NCI-H2171 (cell line): Measurements from ENCODE around the gene CYB5R3.
A peak's percentile ranks its signal among the peaks of the same experiment; 100 is the strongest.

Experiments used
- DNase-seq: peaks from one replicate; lab custom pipeline; 2025; lab: John Stamatoyannopoulos, UW

Gene CYB5R3

GRCh38 chr22:42649246-42650099, at the start of gene CYB5R3:
Gene CYB5R3, minus strand, starts transcription at chr22:42649392. Its CDS starts 77 bp downstream, at chr22:42649315.
- peak; percentile 93 for DNase-seq

GRCh38 chr22:42697542-42698013, 48.4 kb upstream of the CYB5R3 start:
- no peak for DNase-seq

- no peak for DNase-seq
Observed at GRCh38 chr22:42696331-42696967, 47.3 kb upstream of the CYB5R3 start.

- DNase-seq: no peak
Observed at GRCh38 chr22:42695294-42695693, 46.1 kb upstream of the CYB5R3 start.

- no peak for DNase-seq
Observed at GRCh38 chr22:42693763-42694683, 44.8 kb upstream of the CYB5R3 start.

- no peak for DNase-seq
Observed at GRCh38 chr22:42693055-42693762, 44.0 kb upstream of the CYB5R3 start.

GRCh38 chr22:42692239-42693054, 43.3 kb upstream of the CYB5R3 start:
- DNase-seq: no peak

GRCh38 chr22:42691440-42691839, 42.2 kb upstream of the CYB5R3 start:
- DNase-seq: no peak

- peak; percentile 95 for DNase-seq
Observed at GRCh38 chr22:42688241-42689211, 39.3 kb upstream of the CYB5R3 start.

GRCh38 chr22:42686756-42687491, 37.7 kb upstream of the CYB5R3 start:
- DNase-seq: no peak

- DNase-seq: peak; percentile 53
Observed at GRCh38 chr22:42685941-42686653, 36.9 kb upstream of the CYB5R3 start.

- no peak for DNase-seq
Observed at GRCh38 chr22:42684462-42685195, 35.4 kb upstream of the CYB5R3 start.

GRCh38 chr22:42683578-42684283, 34.5 kb upstream of the CYB5R3 start:
- DNase-seq: peak; percentile 33

- peak; percentile 54 for DNase-seq
Observed at GRCh38 chr22:42682113-42682851, 33.1 kb upstream of the CYB5R3 start.

GRCh38 chr22:42680648-42681047, 31.5 kb upstream of the CYB5R3 start:
- DNase-seq: no peak

GRCh38 chr22:42679691-42680090, 30.5 kb upstream of the CYB5R3 start:
- DNase-seq: no peak
